A204.1 (cell line): Measurements from ENCODE around the gene MRPL11.

Experiments
- FAIRE-seq: peaks from 2 replicates; lab custom pipeline; 2012; peaks lifted over from hg19 to GRCh38; lab: Jason Lieb, UNC

MRPL11 gene

GRCh38 chr11:66438504-66439466, at the start of gene MRPL11:
Gene MRPL11 (minus strand): TSS chr11:66438848. CDS start chr11:66438754, 94 bp downstream.
- FAIRE-seq, result peak; percentile 94

- FAIRE-seq, result no peak
Measured at GRCh38 chr11:66484806-66485380, 46.2 kb upstream of the MRPL11 start.

- peak; percentile 75 for FAIRE-seq
Measured at GRCh38 chr11:66480117-66480938, 41.7 kb upstream of the MRPL11 start, which contains the start of gene DPP3. Gene DPP3 (plus strand): TSS chr11:66480434. CDS start chr11:66482201, 1,767 bp downstream.

GRCh38 chr11:66479394-66480116, 40.9 kb upstream of the MRPL11 start:
- FAIRE-seq, result no peak

- no peak for FAIRE-seq
Measured at GRCh38 chr11:66478729-66479393, 40.2 kb upstream of the MRPL11 start.

- FAIRE-seq, result no peak
Measured at GRCh38 chr11:66477263-66478201, 38.9 kb upstream of the MRPL11 start.

- FAIRE-seq, result no peak
Measured at GRCh38 chr11:66476841-66477251, 38.2 kb upstream of the MRPL11 start.

GRCh38 chr11:66476173-66476840, 37.7 kb upstream of the MRPL11 start:
- no peak for FAIRE-seq

- no peak for FAIRE-seq
Measured at GRCh38 chr11:66475349-66476172, 36.9 kb upstream of the MRPL11 start.

- no peak for FAIRE-seq
Measured at GRCh38 chr11:66473608-66474515, 35.2 kb upstream of the MRPL11 start.

- no peak for FAIRE-seq
Measured at GRCh38 chr11:66473167-66473566, 34.5 kb upstream of the MRPL11 start.

GRCh38 chr11:66472054-66472453, 33.4 kb upstream of the MRPL11 start:
- FAIRE-seq, result no peak

- no peak for FAIRE-seq
Measured at GRCh38 chr11:66471142-66471541, 32.5 kb upstream of the MRPL11 start.

GRCh38 chr11:66470015-66470414, 31.4 kb upstream of the MRPL11 start:
- FAIRE-seq, result no peak

- FAIRE-seq, result no peak
Measured at GRCh38 chr11:66469441-66469840, 30.8 kb upstream of the MRPL11 start.

- FAIRE-seq, result no peak
Measured at GRCh38 chr11:66468691-66469090, 30.0 kb upstream of the MRPL11 start.

- no peak for FAIRE-seq
Measured at GRCh38 chr11:66467756-66468155, 29.1 kb upstream of the MRPL11 start.
